GM12878 (cell line): ENCODE data around the gene MARF1. TPM values are rescaled to one million over a fixed set of nuclear protein-coding genes. Genes with fewer than 3 reads are reported as not detected.

Experiments used
- BHLHE40 ChIP-seq, 2 experiments: fragments of 450-650 bp in 1 of 2; IDR thresholded peaks; 2 replicates each; pipeline ENCODE4 v1.6.1; 2011 to 2017; ENCODE audit warnings: low read depth in 2 of 2, borderline replicate concordance in 1 of 2, improper control_type of control experiment in 1 of 2, low read length in 1 of 2, mild to moderate bottlenecking in 1 of 2
- CBFB ChIP-seq: IDR thresholded peaks from 2 replicates; pipeline ENCODE4 v1.6.1; 2016; ENCODE audit warnings: antibody characterized with exemption, low read depth
- E2F8 ChIP-seq: fragments of 450-650 bp; IDR thresholded peaks from 2 replicates; pipeline ENCODE4 v1.6.1; 2018; ENCODE audit warnings: mild to moderate bottlenecking, low read depth, moderate library complexity; ENCODE audit not compliant: partially characterized antibody
- NBN ChIP-seq: fragments of 450-650 bp; IDR thresholded peaks from 2 replicates; pipeline ENCODE4 v1.6.1; 2016
- NRF1 ChIP-seq: conservative IDR thresholded peaks from 2 replicates; pipeline ENCODE4 v1.6.1; 2011; ENCODE audit warnings: mild to moderate bottlenecking, low read depth, low read length, improper control_type of control experiment
- RAD51 ChIP-seq: fragments of 450-650 bp; IDR thresholded peaks from 2 replicates; pipeline ENCODE4 v1.6.1; 2016; ENCODE audit warnings: moderate library complexity, mild to moderate bottlenecking, inconsistent platforms
- USF1 ChIP-seq: IDR thresholded peaks from 2 replicates; pipeline ENCODE4 v1.6.1; 2011; ENCODE audit warnings: borderline replicate concordance, low read depth, mild to moderate bottlenecking, moderate library complexity, mixed read lengths, low read length; ENCODE audit not compliant: insufficient read depth; ENCODE audit errors: extremely low read length
- ZBTB11 ChIP-seq: fragments of 450-650 bp; formaldehyde crosslinking; IDR thresholded peaks from 2 replicates; pipeline ENCODE4 v1.5.0; 2022; ENCODE audit warnings: mild to moderate bottlenecking, missing genetic modification characterization
- ZNF687 ChIP-seq: fragments of 450-650 bp; IDR thresholded peaks from 2 replicates; pipeline ENCODE4 v1.6.1; 2017; ENCODE audit warnings: mild to moderate bottlenecking, moderate library complexity
- polyA plus RNA-seq, 11 experiments: library from polyadenylated mRNA; depleted of rRNA in 4 of 11; unstranded in 6 of 11; stranded (reverse) in 5 of 11; fragments of >200 nt; fragmentation: Nextera tagmentation in 4 of 11; fragmentation: Illumina TruSeq in 1 of 11; extraction: Ambion mirVana in 4 of 11; extraction: Trizol in 1 of 11; gene quantifications; 1 replicate in 1 of 11; 2 replicates in 10 of 11; pipeline versions ENCODE4 v1.2.1 to v1.2.3, GENCODE V29; 2011 to 2016; ENCODE audit warnings: inconsistent platforms in 2 of 11, missing spikeins in 2 of 11, low read depth in 1 of 11
- total RNA-seq, 4 experiments: library from RNA; depleted of rRNA in 3 of 4; stranded (reverse); fragments of >200 nt in 3 of 4; fragmentation: Illumina TruSeq in 1 of 4; extraction: Trizol in 1 of 4; gene quantifications; 2 replicates each; pipeline versions ENCODE4 v1.2.1 to v1.2.3, GENCODE V29; 2013 to 2021
- TF ChIP-seq, protein P1 (sequence below): IDR thresholded peaks from 2 replicates; pipeline ENCODE4 v1.6.1; 2012; ENCODE audit warnings: mild to moderate bottlenecking, low read depth, low read length

MARF1 gene
- total and polyA plus RNA-seq, 10 of the 15 experiments (the other 5 are each of a cell fraction or from before 2014, with no cell fraction given), result 4.5 to 40.1 (median 14.0) TPM

DNA sequence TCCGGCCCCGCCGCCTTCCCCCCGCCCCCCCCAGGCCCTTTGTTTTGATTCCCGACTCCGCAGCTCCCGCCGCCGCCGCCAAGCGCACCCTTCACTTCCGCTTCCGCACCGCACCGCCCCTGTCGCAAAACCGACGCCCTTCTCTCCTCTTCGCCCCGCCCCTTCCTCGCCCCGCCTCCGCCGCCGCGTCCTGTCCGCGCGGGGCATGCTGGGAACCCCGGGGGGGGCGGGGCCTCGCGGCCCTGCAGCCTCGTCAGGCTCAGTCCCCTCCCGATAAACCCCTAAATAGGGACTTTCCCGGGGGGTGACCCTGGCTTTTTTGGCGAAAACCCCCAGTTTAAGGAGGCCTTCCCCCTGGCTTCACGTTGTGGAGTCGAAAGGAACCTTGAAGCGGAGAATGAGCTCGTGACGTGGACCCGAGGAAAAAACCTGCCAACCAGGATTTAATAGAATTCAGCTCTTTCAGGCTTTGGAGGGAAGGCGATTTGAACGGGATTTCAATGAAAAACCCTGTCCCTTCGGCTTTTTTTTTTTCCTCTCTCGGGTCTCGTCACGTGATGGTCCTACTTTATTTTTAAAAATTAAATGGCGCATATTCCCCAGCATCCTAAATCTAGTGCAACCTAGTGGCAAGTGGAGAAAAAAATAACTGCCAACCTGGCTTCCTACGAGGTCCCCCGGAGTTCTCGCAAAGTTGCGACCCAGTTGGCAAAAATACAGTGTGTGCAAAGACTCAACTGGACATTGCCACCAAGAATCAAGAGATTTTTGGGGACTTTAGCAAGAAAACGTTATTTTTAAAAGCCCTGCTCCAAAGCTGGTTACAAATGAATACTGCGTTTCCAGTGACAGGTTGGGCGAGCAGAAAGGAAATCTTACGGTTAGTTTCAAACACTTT is at the start of gene MARF1 (continued):
- TF ChIP-seq ZNF687 (no peak), USF1 (no peak), BHLHE40 (IDR thresholded peaks at IDR 0.05; ENCODE audit: borderline replicate concordance in 1 of 2, low read depth in 2 of 2, low read length in 1 of 2) (peak; percentile 70 to 86), E2F8 (no peak), CBFB (peak; percentile 44), NRF1 (no peak), RAD51 (peak; percentile 97), NBN (peak; percentile 20; the same call in 1 of the 2 replicates), ZBTB11 (CRISPR knock-in tag) (no peak)
- TF ChIP-seq, protein P1, sequence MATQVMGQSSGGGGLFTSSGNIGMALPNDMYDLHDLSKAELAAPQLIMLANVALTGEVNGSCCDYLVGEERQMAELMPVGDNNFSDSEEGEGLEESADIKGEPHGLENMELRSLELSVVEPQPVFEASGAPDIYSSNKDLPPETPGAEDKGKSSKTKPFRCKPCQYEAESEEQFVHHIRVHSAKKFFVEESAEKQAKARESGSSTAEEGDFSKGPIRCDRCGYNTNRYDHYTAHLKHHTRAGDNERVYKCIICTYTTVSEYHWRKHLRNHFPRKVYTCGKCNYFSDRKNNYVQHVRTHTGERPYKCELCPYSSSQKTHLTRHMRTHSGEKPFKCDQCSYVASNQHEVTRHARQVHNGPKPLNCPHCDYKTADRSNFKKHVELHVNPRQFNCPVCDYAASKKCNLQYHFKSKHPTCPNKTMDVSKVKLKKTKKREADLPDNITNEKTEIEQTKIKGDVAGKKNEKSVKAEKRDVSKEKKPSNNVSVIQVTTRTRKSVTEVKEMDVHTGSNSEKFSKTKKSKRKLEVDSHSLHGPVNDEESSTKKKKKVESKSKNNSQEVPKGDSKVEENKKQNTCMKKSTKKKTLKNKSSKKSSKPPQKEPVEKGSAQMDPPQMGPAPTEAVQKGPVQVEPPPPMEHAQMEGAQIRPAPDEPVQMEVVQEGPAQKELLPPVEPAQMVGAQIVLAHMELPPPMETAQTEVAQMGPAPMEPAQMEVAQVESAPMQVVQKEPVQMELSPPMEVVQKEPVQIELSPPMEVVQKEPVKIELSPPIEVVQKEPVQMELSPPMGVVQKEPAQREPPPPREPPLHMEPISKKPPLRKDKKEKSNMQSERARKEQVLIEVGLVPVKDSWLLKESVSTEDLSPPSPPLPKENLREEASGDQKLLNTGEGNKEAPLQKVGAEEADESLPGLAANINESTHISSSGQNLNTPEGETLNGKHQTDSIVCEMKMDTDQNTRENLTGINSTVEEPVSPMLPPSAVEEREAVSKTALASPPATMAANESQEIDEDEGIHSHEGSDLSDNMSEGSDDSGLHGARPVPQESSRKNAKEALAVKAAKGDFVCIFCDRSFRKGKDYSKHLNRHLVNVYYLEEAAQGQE, result no peak
